IPS DF 4.7 (cell line): Measurements from ENCODE around the gene STX19.

Experiments used
- DNase-seq: peaks from one replicate; pipeline ENCODE4 v3.0.0-alpha.2; 2013; ENCODE audit warnings: low spot score; ENCODE audit errors: extremely low read depth

STX19 gene

GRCh38 chr3:94036909-94037507 lies 8.6 kb upstream of the STX19 start:
- peak; percentile 7 for DNase-seq

- DNase-seq, result no peak
Measured at GRCh38 chr3:94026623-94027022, 1.8 kb downstream of the STX19 start.

- DNase-seq, result no peak
Measured at GRCh38 chr3:94024385-94024784, 4.0 kb downstream of the STX19 start.

GRCh38 chr3:94020293-94020692 lies 8.1 kb downstream of the STX19 start:
- DNase-seq, result no peak

GRCh38 chr3:94019659-94020058 lies 8.7 kb downstream of the STX19 start:
- no peak for DNase-seq

- no peak for DNase-seq
Measured at GRCh38 chr3:94015025-94015424, 13.4 kb downstream of the STX19 start.

- DNase-seq, result no peak
Measured at GRCh38 chr3:94012185-94012584, 16.2 kb downstream of the STX19 start.

- DNase-seq, result no peak
Measured at GRCh38 chr3:94011233-94011711, 17.1 kb downstream of the STX19 start.

GRCh38 chr3:94009608-94010007 lies 18.8 kb downstream of the STX19 start:
- no peak for DNase-seq

- no peak for DNase-seq
Measured at GRCh38 chr3:94008253-94008652, 20.1 kb downstream of the STX19 start.

- DNase-seq, result peak; percentile 14
Measured at GRCh38 chr3:94004301-94004910, 24.0 kb downstream of the STX19 start.

GRCh38 chr3:94001827-94002495 lies 26.4 kb downstream of the STX19 start:
- no peak for DNase-seq

- DNase-seq, result no peak
Measured at GRCh38 chr3:94001191-94001590, 27.2 kb downstream of the STX19 start.

- DNase-seq, result no peak
Measured at GRCh38 chr3:93994056-93994455, 34.3 kb downstream of the STX19 start.

- DNase-seq, result no peak
Measured at GRCh38 chr3:93992207-93992606, 36.2 kb downstream of the STX19 start.

- DNase-seq, result no peak
Measured at GRCh38 chr3:93991631-93992030, 36.8 kb downstream of the STX19 start.

- DNase-seq, result no peak
Measured at GRCh38 chr3:93989241-93989640, 39.2 kb downstream of the STX19 start.

- DNase-seq, result no peak
Measured at GRCh38 chr3:93988764-93989163, 39.6 kb downstream of the STX19 start.

- DNase-seq, result no peak
Measured at GRCh38 chr3:93988283-93988682, 40.1 kb downstream of the STX19 start.

GRCh38 chr3:93984618-93985017 lies 43.8 kb downstream of the STX19 start:
- no peak for DNase-seq

GRCh38 chr3:93983408-93983807 lies 45.0 kb downstream of the STX19 start:
- no peak for DNase-seq

GRCh38 chr3:93981649-93982048 lies 46.7 kb downstream of the STX19 start:
- DNase-seq, result no peak
